ENCODE data around the gene OSGEP.
"Not testable (repeated sequence)": the region's sequence is repeated elsewhere in the genome, so short reads cannot be mapped to it uniquely, and the experiment has no call there.

OSGEP gene

DNA sequence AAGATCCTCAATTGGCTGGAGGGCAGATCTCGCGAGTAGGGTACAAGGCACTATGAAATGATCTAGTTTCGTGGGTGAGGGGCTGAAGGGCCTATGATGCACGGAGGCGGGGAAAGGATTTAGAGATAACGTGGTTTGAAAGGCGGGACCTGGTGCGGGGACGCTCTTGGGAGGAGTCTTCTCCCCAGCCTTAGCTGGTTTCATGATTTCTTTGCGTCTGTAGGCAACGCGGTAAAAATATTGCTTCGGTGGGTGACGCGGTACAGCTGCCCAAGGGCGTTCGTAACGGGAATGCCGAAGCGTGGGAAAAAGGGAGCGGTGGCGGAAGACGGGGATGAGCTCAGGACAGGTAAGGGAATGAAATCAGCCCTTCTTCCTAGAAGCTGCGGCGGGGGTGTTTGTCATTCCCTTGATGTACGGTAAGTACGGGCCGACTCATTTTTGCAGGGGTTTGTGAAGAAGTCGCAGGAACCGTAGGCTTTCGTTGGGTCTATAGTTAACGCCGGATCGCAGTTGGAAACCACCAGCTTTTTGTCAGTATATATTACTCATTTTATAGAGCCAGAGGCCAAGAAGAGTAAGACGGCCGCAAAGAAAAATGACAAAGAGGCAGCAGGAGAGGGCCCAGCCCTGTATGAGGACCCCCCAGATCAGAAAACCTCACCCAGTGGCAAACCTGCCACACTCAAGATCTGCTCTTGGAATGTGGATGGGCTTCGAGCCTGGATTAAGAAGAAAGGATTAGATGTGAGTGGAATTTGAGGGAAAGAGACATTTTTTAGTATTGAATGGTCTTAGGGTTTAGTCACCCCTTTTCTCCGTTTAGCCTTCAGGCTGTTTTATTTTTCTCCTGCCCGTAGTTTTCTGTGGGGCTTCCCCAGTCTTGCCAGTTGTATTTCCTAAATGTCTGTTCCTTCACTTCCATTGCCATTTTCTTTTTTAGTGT is 1.0 kb upstream of the OSGEP start:
- H3K4me1 Mint-ChIP-seq (ENCODE audit: low read depth), result peaks cover 37% of the 10 kb centered on the region
- H3K4me3 Mint-ChIP-seq, result no peak overlapping the region
- H3K27me3 Mint-ChIP-seq, result no peaks in the 10 kb centered on the region
- H3K9me3 Mint-ChIP-seq, result no peaks in the 10 kb centered on the region
- H3K27ac Mint-ChIP-seq, result no peak overlapping the region
- H3K36me3 Mint-ChIP-seq (ENCODE audit: low read depth), result peaks cover 41% of the 10 kb centered on the region

- not testable (repeated sequence) for H3K27me3 Mint-ChIP-seq, H3K9me3 Mint-ChIP-seq, H3K27ac Mint-ChIP-seq
- peak overlapping the region; percentile 59 for H3K4me3 Mint-ChIP-seq
- peaks cover 14% of the 10 kb centered on the region for H3K4me1 Mint-ChIP-seq (ENCODE audit: low read depth)
- H3K36me3 Mint-ChIP-seq (ENCODE audit: low read depth), result peaks cover 44% of the 10 kb centered on the region
These were observed 1.8 kb downstream of the OSGEP start for GRCh38 chr14:20452831-20453230.

DNA sequence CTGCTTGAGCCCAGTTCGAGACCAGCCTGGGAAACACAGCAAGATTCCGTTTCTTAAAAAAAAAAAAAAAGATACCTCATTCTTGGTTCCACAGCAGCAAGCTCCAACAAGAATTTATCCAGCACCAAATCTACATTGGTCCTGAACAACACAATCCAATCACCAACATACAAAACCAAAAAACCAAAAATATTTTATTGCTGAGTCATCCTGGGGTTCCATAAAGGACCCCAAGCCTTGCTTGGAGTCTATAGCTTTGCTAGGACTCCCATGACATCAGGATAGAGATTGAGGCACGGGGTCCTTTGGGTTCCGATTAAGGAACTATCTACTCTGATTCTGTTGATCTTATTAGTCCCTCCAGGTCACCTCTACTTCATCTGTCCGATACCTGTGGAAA is 7.7 kb downstream of the OSGEP start:
- H3K27ac Mint-ChIP-seq, result peak overlapping the region; percentile 42

GRCh38 chr14:20443650-20444049 is 11.0 kb downstream of the OSGEP start:
- not testable (repeated sequence) for H3K27me3 Mint-ChIP-seq, H3K4me3 Mint-ChIP-seq, H3K27ac Mint-ChIP-seq, H3K9me3 Mint-ChIP-seq
- Mint-ChIP-seq H3K4me1 (ENCODE audit: low read depth) (peaks cover 26% of the 10 kb centered on the region), H3K36me3 (ENCODE audit: low read depth) (peaks cover 30% of the 10 kb centered on the region)

More for the DNA sequence above, 7.7 kb downstream of the OSGEP start:
- H3K4me1 Mint-ChIP-seq (ENCODE audit: low read depth), result peaks cover 5% of the 10 kb centered on the region
- peaks cover 55% of the 10 kb centered on the region for H3K36me3 Mint-ChIP-seq (ENCODE audit: low read depth)
- H3K27me3 Mint-ChIP-seq, result no peaks in the 10 kb centered on the region
- H3K9me3 Mint-ChIP-seq, result no peaks in the 10 kb centered on the region
- H3K4me3 Mint-ChIP-seq, result no peak overlapping the region

DNA sequence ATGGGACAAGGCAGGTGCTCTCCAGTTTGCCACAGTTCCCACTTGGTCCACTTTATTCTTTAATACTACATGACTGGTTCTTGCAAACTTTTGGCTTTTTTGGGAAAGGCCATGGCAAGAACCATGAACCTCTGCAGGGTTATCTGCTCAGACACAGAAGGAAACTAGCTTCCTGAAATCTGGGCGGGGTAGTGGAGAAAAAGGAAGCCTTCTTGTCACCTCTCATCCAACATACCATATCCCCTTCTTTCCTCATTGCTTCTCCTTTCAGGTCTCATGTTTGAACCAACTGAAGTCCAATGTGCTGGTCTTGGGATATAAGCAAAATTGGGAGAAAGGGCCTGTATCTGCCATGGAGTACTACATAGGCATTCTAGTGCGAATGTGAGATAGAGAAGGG is 13.2 kb downstream of the OSGEP start:
- no peaks in the 10 kb centered on the region for H3K27me3 Mint-ChIP-seq
- H3K27ac Mint-ChIP-seq, result no peak overlapping the region
- H3K4me3 Mint-ChIP-seq, result no peak overlapping the region
- peaks cover 32% of the 10 kb centered on the region for H3K4me1 Mint-ChIP-seq (ENCODE audit: low read depth)
- H3K9me3 Mint-ChIP-seq, result no peaks in the 10 kb centered on the region
- peaks cover 8% of the 10 kb centered on the region for H3K36me3 Mint-ChIP-seq (ENCODE audit: low read depth)

- Mint-ChIP-seq H3K9me3 (no peaks in the 10 kb centered on the region), H3K27me3 (no peaks in the 10 kb centered on the region), H3K4me3 (peak overlapping the region; percentile 36), H3K4me1 (ENCODE audit: low read depth) (peaks cover 32% of the 10 kb centered on the region), H3K27ac (peak overlapping the region; percentile 81), H3K36me3 (ENCODE audit: low read depth) (peaks cover 8% of the 10 kb centered on the region)
These were observed 13.7 kb downstream of the OSGEP start for GRCh38 chr14:20440882-20441281.

DNA sequence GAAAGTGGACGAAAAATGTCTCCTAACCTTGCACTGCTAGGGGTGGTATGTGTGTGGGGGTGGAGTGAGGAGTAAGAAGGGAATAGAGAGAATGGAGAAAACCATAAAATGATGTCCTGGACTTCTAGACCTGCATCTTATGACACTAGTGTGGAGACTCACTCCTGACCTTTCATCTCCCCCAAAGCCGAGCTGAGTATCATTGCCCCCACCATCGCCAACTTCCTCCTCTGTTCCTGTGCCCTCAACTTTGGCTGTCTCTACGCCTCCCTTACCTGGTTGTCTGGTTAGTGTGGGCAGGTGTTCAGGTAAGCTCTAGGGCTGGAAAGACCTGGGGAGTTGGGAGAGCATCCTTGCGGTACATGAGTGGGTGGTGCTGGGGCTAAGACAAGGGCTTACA is 14.1 kb downstream of the OSGEP start:
- no peaks in the 10 kb centered on the region for H3K27me3 Mint-ChIP-seq
- peak overlapping the region; percentile 81 for H3K27ac Mint-ChIP-seq
- H3K36me3 Mint-ChIP-seq (ENCODE audit: low read depth), result peaks cover 8% of the 10 kb centered on the region
- H3K9me3 Mint-ChIP-seq, result no peaks in the 10 kb centered on the region
- H3K4me1 Mint-ChIP-seq (ENCODE audit: low read depth), result peaks cover 32% of the 10 kb centered on the region
- H3K4me3 Mint-ChIP-seq, result peak overlapping the region; percentile 36

- no peak overlapping the region for H3K4me3 Mint-ChIP-seq
- H3K4me1 Mint-ChIP-seq (ENCODE audit: low read depth), result peaks cover 32% of the 10 kb centered on the region
- H3K9me3 Mint-ChIP-seq, result no peaks in the 10 kb centered on the region
- H3K36me3 Mint-ChIP-seq (ENCODE audit: low read depth), result peaks cover 8% of the 10 kb centered on the region
- no peak overlapping the region for H3K27ac Mint-ChIP-seq
- no peaks in the 10 kb centered on the region for H3K27me3 Mint-ChIP-seq
These were observed 15.9 kb downstream of the OSGEP start for GRCh38 chr14:20438664-20439063.

- no peaks in the 10 kb centered on the region for H3K27me3 Mint-ChIP-seq
- no peak overlapping the region for H3K27ac Mint-ChIP-seq
- H3K4me1 Mint-ChIP-seq (ENCODE audit: low read depth), result peaks cover 25% of the 10 kb centered on the region
- no peak overlapping the region for H3K4me3 Mint-ChIP-seq
- H3K9me3 Mint-ChIP-seq, result no peaks in the 10 kb centered on the region
- H3K36me3 Mint-ChIP-seq (ENCODE audit: low read depth), result no peaks in the 10 kb centered on the region
These were observed 18.3 kb downstream of the OSGEP start for GRCh38 chr14:20436363-20436755.

- H3K27ac Mint-ChIP-seq, result no peak within 1 kb of the TSS
- no peaks in the 10 kb centered on the region for H3K36me3 Mint-ChIP-seq (ENCODE audit: low read depth)
- H3K4me3 Mint-ChIP-seq, result no peak within 1 kb of the TSS
- H3K27me3 Mint-ChIP-seq, result no peaks in the 10 kb centered on the region
- no peaks in the 10 kb centered on the region for H3K9me3 Mint-ChIP-seq
- peaks cover 19% of the 10 kb centered on the region for H3K4me1 Mint-ChIP-seq (ENCODE audit: low read depth)
These were observed 18.8 kb downstream of the OSGEP start, which contains the start of gene KLHL33 for GRCh38 chr14:20435582-20436362. Gene KLHL33 (minus strand): TSS chr14:20436166. CDS start chr14:20435811, 355 bp downstream.

DNA sequence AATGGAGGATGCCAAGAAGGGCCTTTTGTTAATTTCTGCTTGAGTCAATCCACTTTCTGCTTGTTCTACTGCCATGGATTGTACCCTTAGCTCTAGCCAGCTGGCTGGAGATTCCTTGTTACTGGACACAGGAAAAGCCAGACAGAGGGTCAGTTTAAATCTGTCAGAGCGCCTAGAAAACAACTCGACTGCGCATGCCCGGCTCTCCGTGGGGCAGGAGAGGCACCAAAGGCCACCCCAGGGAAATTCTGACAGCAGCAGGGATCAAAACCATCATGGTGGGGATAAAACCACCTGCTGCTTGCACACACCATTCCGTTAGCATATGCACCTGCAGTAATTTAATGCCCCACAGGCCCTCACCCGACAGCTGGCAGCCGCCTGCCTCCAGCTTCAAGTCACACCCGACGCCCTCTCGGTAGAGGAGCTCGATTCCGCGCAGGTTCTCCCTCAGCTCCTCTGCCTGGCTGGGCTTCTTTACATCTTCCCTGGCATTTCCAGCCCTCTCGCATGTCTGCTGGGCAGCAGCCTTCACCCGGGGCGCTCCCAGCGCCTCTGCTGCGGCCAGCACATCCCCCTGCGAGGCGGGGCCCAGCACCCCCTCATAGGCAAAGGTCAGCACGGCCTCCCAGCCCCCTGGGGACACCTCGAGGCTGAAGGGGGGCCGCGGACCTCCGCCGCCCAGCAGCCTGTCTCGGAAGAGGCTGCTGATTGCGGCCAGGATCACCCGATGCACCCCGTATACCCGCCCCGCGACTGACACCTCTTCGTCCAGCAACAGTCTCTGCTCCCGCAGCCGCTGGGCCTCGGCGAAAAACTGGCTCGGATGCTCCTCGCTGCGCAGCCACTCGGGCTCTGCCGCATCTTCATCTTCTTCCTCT is 19.7 kb downstream of the OSGEP start:
- H3K27me3 Mint-ChIP-seq, result no peaks in the 10 kb centered on the region
- H3K4me3 Mint-ChIP-seq, result no peak overlapping the region
- H3K4me1 Mint-ChIP-seq (ENCODE audit: low read depth), result peaks cover 13% of the 10 kb centered on the region
- H3K9me3 Mint-ChIP-seq, result no peaks in the 10 kb centered on the region
- H3K27ac Mint-ChIP-seq, result no peak overlapping the region
- no peaks in the 10 kb centered on the region for H3K36me3 Mint-ChIP-seq (ENCODE audit: low read depth)

DNA sequence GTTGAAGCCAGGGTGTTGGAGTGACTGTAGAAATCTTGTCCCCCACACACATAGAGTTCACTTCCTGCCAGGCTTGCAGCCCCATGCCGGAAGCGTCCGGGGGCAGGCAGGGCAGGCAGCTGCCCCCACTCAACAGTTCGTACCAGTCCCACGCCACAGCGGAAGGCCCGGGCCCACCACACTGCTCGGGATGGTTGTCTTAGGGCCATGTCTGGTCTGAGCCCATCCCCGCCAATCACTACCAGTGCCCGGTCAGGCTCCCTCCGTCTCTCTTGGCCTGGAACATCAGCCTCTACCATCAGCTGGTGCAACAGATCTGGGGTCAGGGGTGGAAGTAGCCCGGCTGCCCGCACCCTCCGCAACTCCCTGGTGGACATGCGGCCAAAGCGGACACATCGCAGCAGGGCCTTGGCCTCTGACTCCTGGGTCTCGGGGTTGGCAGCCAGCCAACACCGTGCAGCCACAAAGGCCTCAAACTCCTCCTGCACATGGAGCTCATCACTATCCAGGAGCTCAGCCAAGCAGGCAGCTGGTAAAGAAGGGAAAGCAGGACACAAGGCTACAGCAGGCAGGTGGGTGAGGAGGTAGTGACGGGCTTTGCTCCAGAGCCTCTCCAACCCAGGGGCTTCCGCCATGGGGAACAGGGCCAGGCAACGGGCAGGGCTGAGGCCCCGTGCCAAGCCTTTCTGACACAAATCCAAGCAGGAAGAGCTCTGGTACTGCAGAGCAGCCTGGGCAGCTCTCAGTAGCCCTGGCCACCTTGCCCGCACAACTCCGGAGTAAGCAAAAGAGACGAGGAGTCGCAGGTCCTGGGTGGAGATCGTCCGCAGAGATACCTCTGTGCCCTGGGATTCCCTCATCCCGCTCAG is 24.6 kb downstream of the OSGEP start:
- Mint-ChIP-seq H3K4me3 (no peak overlapping the region), H3K27ac (no peak overlapping the region)

DNA sequence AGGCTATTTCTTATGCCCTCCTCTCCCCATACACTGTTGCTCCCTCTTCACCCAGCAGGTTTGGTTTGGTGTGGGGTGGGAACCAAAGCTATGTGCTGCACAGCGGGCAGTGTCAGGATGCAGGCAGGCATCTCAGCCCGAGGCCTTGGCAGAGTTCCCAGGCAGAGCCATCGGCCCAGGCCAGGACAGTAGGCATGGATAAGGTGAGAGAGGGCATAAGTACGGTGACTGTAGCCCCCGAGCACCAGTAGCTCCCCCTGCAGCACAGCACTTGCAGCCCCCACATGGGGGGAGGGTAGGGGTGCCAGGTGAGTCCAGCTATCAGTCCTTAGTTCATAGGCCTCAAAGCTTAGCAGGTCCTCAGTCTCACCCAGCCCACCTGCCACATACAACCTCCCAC is 25.8 kb downstream of the OSGEP start:
- H3K4me3 Mint-ChIP-seq, result peak overlapping the region; percentile 81
- H3K27ac Mint-ChIP-seq, result peak overlapping the region; percentile 94
- no peaks in the 10 kb centered on the region for H3K27me3 Mint-ChIP-seq
- H3K36me3 Mint-ChIP-seq (ENCODE audit: low read depth), result no peaks in the 10 kb centered on the region
- H3K4me1 Mint-ChIP-seq (ENCODE audit: low read depth), result peaks cover 46% of the 10 kb centered on the region
- no peaks in the 10 kb centered on the region for H3K9me3 Mint-ChIP-seq

More for the DNA sequence above, 24.6 kb downstream of the OSGEP start:
- Mint-ChIP-seq H3K27me3 (no peaks in the 10 kb centered on the region), H3K9me3 (no peaks in the 10 kb centered on the region), H3K36me3 (ENCODE audit: low read depth) (no peaks in the 10 kb centered on the region), H3K4me1 (ENCODE audit: low read depth) (peaks cover 42% of the 10 kb centered on the region)

GRCh38 chr14:20428010-20428365 is 26.6 kb downstream of the OSGEP start:
- peaks cover 46% of the 10 kb centered on the region for H3K4me1 Mint-ChIP-seq (ENCODE audit: low read depth)
- H3K4me3 Mint-ChIP-seq, result peak overlapping the region; percentile 81
- H3K9me3 Mint-ChIP-seq, result no peaks in the 10 kb centered on the region
- H3K27ac Mint-ChIP-seq, result peak overlapping the region; percentile 94
- H3K36me3 Mint-ChIP-seq (ENCODE audit: low read depth), result no peaks in the 10 kb centered on the region
- H3K27me3 Mint-ChIP-seq, result no peaks in the 10 kb centered on the region
